HUDEP-2 (cell line): ENCODE results near the gene SKP2.
"Not testable (repeated sequence)": the region's sequence is repeated elsewhere in the genome, so short reads cannot be mapped to it uniquely, and the experiment has no call there.

Experiments
- DNase-seq, 76 experiments: peaks; one replicate each; lab custom pipeline; 2025; ENCODE audit not compliant: unreplicated experiment in 76 of 76; lab: John Stamatoyannopoulos, UW

Gene SKP2

GRCh38 chr5:36156121-36156601 is 4.2 kb downstream of the SKP2 start:
- DNase-seq, result no peak

- DNase-seq, result no peak
These were observed 4.7 kb downstream of the SKP2 start for GRCh38 chr5:36156619-36157018.

- no peak for DNase-seq
These were observed 6.2 kb downstream of the SKP2 start for GRCh38 chr5:36158144-36158543.

- DNase-seq, result no peak
These were observed 8.7 kb downstream of the SKP2 start for GRCh38 chr5:36160617-36161016.

GRCh38 chr5:36161361-36161760 is 9.4 kb downstream of the SKP2 start:
- no peak for DNase-seq

- no peak for DNase-seq
These were observed 11.0 kb downstream of the SKP2 start for GRCh38 chr5:36162810-36163486.

- no peak for DNase-seq
These were observed 12.6 kb downstream of the SKP2 start for GRCh38 chr5:36164461-36164860.

GRCh38 chr5:36168737-36169136 is 16.8 kb downstream of the SKP2 start:
- DNase-seq, result no peak

GRCh38 chr5:36170832-36171424 is 19.0 kb downstream of the SKP2 start:
- DNase-seq, result no peak

- no peak for DNase-seq
These were observed 20.7 kb downstream of the SKP2 start for GRCh38 chr5:36172599-36172998.

- no peak for DNase-seq
These were observed 21.5 kb downstream of the SKP2 start for GRCh38 chr5:36173426-36173825.

GRCh38 chr5:36174119-36174518 is 22.2 kb downstream of the SKP2 start:
- no peak for DNase-seq

GRCh38 chr5:36175043-36175442 is 23.1 kb downstream of the SKP2 start:
- DNase-seq, result no peak

- no peak for DNase-seq
These were observed 25.2 kb downstream of the SKP2 start for GRCh38 chr5:36177154-36177553.

- peak in 8 of 76 experiments; percentile 1 to 29 (median 6) for DNase-seq
These were observed 26.0 kb downstream of the SKP2 start for GRCh38 chr5:36177715-36178523.

GRCh38 chr5:36178524-36178890 is 26.6 kb downstream of the SKP2 start:
- no peak for DNase-seq

GRCh38 chr5:36179950-36180349 is 28.0 kb downstream of the SKP2 start:
- DNase-seq, result no peak

GRCh38 chr5:36180556-36181350 is 28.8 kb downstream of the SKP2 start:
- no peak for DNase-seq

GRCh38 chr5:36181774-36182173 is 29.9 kb downstream of the SKP2 start:
- DNase-seq, result no peak

- DNase-seq, result not testable (repeated sequence)
These were observed 32.5 kb downstream of the SKP2 start for GRCh38 chr5:36184408-36184807.

- no peak for DNase-seq
These were observed 41.8 kb downstream of the SKP2 start for GRCh38 chr5:36193746-36194145.
